GM10847 (cell line): ENCODE data around the gene SLC5A2.

Source experiments
- POLR2A ChIP-seq: IDR thresholded peaks from 2 replicates; pipeline ENCODE4 v1.6.1; 2011; ENCODE audit not compliant: insufficient read length; ENCODE audit errors: extremely low read depth

SLC5A2 gene

GRCh38 chr16:31528523-31529107 is 45.7 kb downstream of the SLC5A2 start:
- TF ChIP-seq POLR2A, result no peak

GRCh38 chr16:31529108-31529936 is 46.4 kb downstream of the SLC5A2 start:
- TF ChIP-seq POLR2A, result no peak

GRCh38 chr16:31529937-31530312 is 47.0 kb downstream of the SLC5A2 start:
- no peak for TF ChIP-seq POLR2A

GRCh38 chr16:31530405-31530804 is 47.5 kb downstream of the SLC5A2 start:
- no peak for TF ChIP-seq POLR2A

GRCh38 chr16:31531096-31531495 is 48.2 kb downstream of the SLC5A2 start:
- no peak for TF ChIP-seq POLR2A

GRCh38 chr16:31532120-31532519 is 49.2 kb downstream of the SLC5A2 start:
- no peak for TF ChIP-seq POLR2A

GRCh38 chr16:31532896-31533295 is 50.0 kb downstream of the SLC5A2 start:
- no peak for TF ChIP-seq POLR2A

GRCh38 chr16:31535737-31536136 is 52.8 kb downstream of the SLC5A2 start:
- no peak for TF ChIP-seq POLR2A

- no peak for TF ChIP-seq POLR2A
Observed at GRCh38 chr16:31536804-31537361, 54.0 kb downstream of the SLC5A2 start.

- no peak for TF ChIP-seq POLR2A
Observed at GRCh38 chr16:31537362-31538242, 54.7 kb downstream of the SLC5A2 start.
